ENCODE measurements around the gene C4orf50.

C4orf50 gene

GRCh38 chr4:6064383-6064782 is 46.2 kb upstream of the C4orf50 start:
- no peak for TF ChIP-seq CTCF (IDR thresholded peaks at IDR 0.05; ENCODE audit: low read length)
- no peak for TF ChIP-seq EZH2 (IDR thresholded peaks at IDR 0.05; ENCODE audit: borderline replicate concordance, low read length)
- Histone ChIP-seq H3K9me3 (ENCODE audit: low read length) (no peaks in the 10 kb centered on the region), H3K4me1 (ENCODE audit: insufficient read depth, low read length, severe bottlenecking) (no peaks in the 10 kb centered on the region), H3K27ac (ENCODE audit: low read depth, low read length, poor library complexity, severe bottlenecking) (no peak overlapping the region), H2AFZ (ENCODE audit: low read length) (no peak overlapping the region), H3K27me3 (ENCODE audit: insufficient read depth, low read length) (no peaks in the 10 kb centered on the region), H3K9me2 (ENCODE audit: low read depth, low read length) (no peaks in the 10 kb centered on the region), H3K4me2 (ENCODE audit: low read length) (no peak overlapping the region), H3F3A (ENCODE audit: insufficient read depth, low read length) (no peaks in the 10 kb centered on the region), H3K4me3 (ENCODE audit: low read depth, low read length, poor library complexity, severe bottlenecking) (no peak overlapping the region), H4K20me1 (ENCODE audit: insufficient read depth, low read length) (no peaks in the 10 kb centered on the region), H3K79me2 (ENCODE audit: insufficient read depth, low read length) (no peaks in the 10 kb centered on the region), H3K9ac (ENCODE audit: low read length) (no peak overlapping the region), H3K36me3 (ENCODE audit: insufficient read depth, low read length) (no peaks in the 10 kb centered on the region)

GRCh38 chr4:6063684-6064083 is 45.5 kb upstream of the C4orf50 start:
- no peaks in the 10 kb centered on the region for H3K79me2 ChIP-seq (ENCODE audit: insufficient read depth, low read length)
- H3K9me3 ChIP-seq (ENCODE audit: low read length), result no peaks in the 10 kb centered on the region
- H3K4me1 ChIP-seq (ENCODE audit: insufficient read depth, low read length, severe bottlenecking), result no peaks in the 10 kb centered on the region
- no peaks in the 10 kb centered on the region for H3K36me3 ChIP-seq (ENCODE audit: insufficient read depth, low read length)
- TF ChIP-seq CTCF (IDR thresholded peaks at IDR 0.05; ENCODE audit: low read length), result no peak
- TF ChIP-seq EZH2 (IDR thresholded peaks at IDR 0.05; ENCODE audit: borderline replicate concordance, low read length), result no peak
- no peaks in the 10 kb centered on the region for H3K9me2 ChIP-seq (ENCODE audit: low read depth, low read length)
- no peak overlapping the region for H3K27ac ChIP-seq (ENCODE audit: low read depth, low read length, poor library complexity, severe bottlenecking)
- H2AFZ ChIP-seq (ENCODE audit: low read length), result no peak overlapping the region
- H3K9ac ChIP-seq (ENCODE audit: low read length), result no peak overlapping the region
- no peak overlapping the region for H3K4me2 ChIP-seq (ENCODE audit: low read length)
- no peaks in the 10 kb centered on the region for H3F3A ChIP-seq (ENCODE audit: insufficient read depth, low read length)
- H3K27me3 ChIP-seq (ENCODE audit: insufficient read depth, low read length), result no peaks in the 10 kb centered on the region
- no peak overlapping the region for H3K4me3 ChIP-seq (ENCODE audit: low read depth, low read length, poor library complexity, severe bottlenecking)
- no peaks in the 10 kb centered on the region for H4K20me1 ChIP-seq (ENCODE audit: insufficient read depth, low read length)

GRCh38 chr4:6062133-6062532 is 43.9 kb upstream of the C4orf50 start:
- no peaks in the 10 kb centered on the region for H3K9me2 ChIP-seq (ENCODE audit: low read depth, low read length)
- no peak overlapping the region for H3K9ac ChIP-seq (ENCODE audit: low read length)
- H2AFZ ChIP-seq (ENCODE audit: low read length), result no peak overlapping the region
- no peaks in the 10 kb centered on the region for H3K36me3 ChIP-seq (ENCODE audit: insufficient read depth, low read length)
- H3K9me3 ChIP-seq (ENCODE audit: low read length), result no peaks in the 10 kb centered on the region
- TF ChIP-seq CTCF (IDR thresholded peaks at IDR 0.05; ENCODE audit: low read length) (no peak), EZH2 (IDR thresholded peaks at IDR 0.05; ENCODE audit: borderline replicate concordance, low read length) (no peak)
- no peaks in the 10 kb centered on the region for H3K4me1 ChIP-seq (ENCODE audit: insufficient read depth, low read length, severe bottlenecking)
- H3K4me3 ChIP-seq (ENCODE audit: low read depth, low read length, poor library complexity, severe bottlenecking), result no peak overlapping the region
- no peak overlapping the region for H3K27ac ChIP-seq (ENCODE audit: low read depth, low read length, poor library complexity, severe bottlenecking)
- H3K79me2 ChIP-seq (ENCODE audit: insufficient read depth, low read length), result no peaks in the 10 kb centered on the region
- no peak overlapping the region for H3K4me2 ChIP-seq (ENCODE audit: low read length)
- no peaks in the 10 kb centered on the region for H3K27me3 ChIP-seq (ENCODE audit: insufficient read depth, low read length)
- H4K20me1 ChIP-seq (ENCODE audit: insufficient read depth, low read length), result no peaks in the 10 kb centered on the region
- no peaks in the 10 kb centered on the region for H3F3A ChIP-seq (ENCODE audit: insufficient read depth, low read length)

Data from OCI-LY1 (cell line).